Effector memory CD8-positive, alpha-beta T cell (primary cell): Measurements from ENCODE around the gene CLDN9.

Source experiments
- ATAC-seq: fragments of 150-1000 bp; cut with Tn5 transposase; replicated peaks from 2 replicates; pipeline ENCODE4 v1.10.0; 2021; ENCODE audit warnings: mild to moderate bottlenecking, moderate library complexity
- DNase-seq, 3 experiments: peaks; one replicate each; pipeline ENCODE4 v3.0.0; 2021
- H3K27ac Mint-ChIP-seq, 2 donors: one replicate each; pipeline ENCODE4 v1.8.0; 2022; ENCODE audit warnings: mild to moderate bottlenecking in 2 of 2, mixed read lengths in 2 of 2, moderate library complexity in 2 of 2
- H3K27me3 Mint-ChIP-seq, 2 donors: one replicate each; pipeline ENCODE4 v1.8.0; 2022; ENCODE audit warnings: mixed read lengths in 2 of 2
- H3K36me3 Mint-ChIP-seq: one replicate; pipeline ENCODE4 v1.8.0; 2022; ENCODE audit warnings: mild to moderate bottlenecking, moderate library complexity, mixed read lengths; ENCODE audit not compliant: insufficient read depth
- H3K4me1 Mint-ChIP-seq, 2 donors: one replicate each; pipeline ENCODE4 v1.8.0; 2022; ENCODE audit warnings: low read depth in 2 of 2, mixed read lengths in 2 of 2
- H3K4me3 Mint-ChIP-seq, 2 donors: one replicate each; pipeline ENCODE4 v1.8.0; 2022; ENCODE audit warnings: mild to moderate bottlenecking in 2 of 2, mixed read lengths in 2 of 2, moderate library complexity in 2 of 2
- H3K9me3 Mint-ChIP-seq, 2 donors: one replicate each; pipeline ENCODE4 v1.8.0; 2022; ENCODE audit warnings: mixed read lengths in 2 of 2

CLDN9 gene

DNA sequence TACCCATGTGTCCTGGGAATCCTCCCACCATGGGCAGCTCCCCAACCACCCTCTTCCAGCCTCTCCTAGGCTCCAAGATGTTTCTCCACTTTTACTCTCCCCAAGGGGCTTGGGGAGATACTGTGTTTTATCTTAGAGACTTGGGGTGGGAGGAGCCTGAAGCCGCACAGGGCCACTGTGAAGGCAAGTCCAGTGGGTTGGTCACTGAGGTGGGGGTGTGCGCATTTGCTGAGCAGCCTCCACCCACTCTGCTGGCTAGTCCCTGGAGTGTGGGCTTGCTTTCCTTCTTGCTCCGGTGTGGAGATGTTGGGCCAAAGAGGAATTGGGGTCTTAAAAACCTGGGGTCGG lies 4.1 kb upstream of the CLDN9 start:
- Mint-ChIP-seq H3K4me1 (peaks cover 14 to 27% of the 10 kb centered on the region in 2 donors), H3K9me3 (no peaks in the 10 kb centered on the region), H3K27ac (peak overlapping the region in 1 of 2 donors; percentile 55), H3K27me3 (peaks cover 0 to 32% of the 10 kb centered on the region in 2 donors), H3K4me3 (peak overlapping the region; percentile 59 to 80), H3K36me3 (peaks cover 3% of the 10 kb centered on the region)
- ATAC-seq (no peak), DNase-seq (no peak)

DNA sequence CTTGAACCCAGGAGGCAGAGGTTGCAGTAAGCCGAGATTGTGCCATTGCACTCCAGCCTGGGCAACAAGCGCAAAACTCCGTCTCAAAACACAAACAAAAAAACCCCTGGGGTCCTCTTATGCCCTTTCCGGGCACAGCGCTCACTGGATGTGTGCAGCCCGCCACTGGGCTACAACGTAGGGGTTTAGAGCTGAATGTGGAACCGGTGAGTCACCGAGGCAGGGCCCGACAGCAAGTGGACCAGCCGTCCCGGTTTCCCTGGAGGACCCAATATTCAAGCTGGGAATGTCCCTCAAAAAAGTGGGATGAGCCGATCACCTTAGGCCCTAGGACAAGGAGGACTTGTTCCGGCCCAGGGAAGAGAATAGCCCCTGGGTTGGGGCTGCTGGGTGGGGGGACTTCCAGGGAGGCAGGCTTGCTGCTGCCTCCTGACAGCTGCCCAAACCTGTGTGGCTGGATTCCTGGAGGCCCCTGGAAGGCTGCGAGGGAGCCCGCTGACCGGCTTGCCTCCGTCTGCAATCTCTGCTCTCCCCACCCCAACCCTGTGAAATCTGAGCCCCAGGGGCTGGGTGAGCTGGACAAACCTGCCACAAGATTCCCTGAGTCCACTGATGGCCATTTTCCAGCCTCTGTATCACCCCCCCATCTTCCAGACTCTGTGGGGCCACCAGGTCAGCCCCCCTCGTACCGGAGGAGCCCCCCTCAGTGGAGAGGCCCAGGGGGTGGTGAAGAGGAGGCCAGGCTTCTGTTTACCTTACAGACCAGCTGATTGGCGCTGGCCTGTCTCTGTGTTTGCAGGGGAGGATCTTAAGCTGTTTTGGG lies 2.9 kb upstream of the CLDN9 start:
- H3K36me3 Mint-ChIP-seq: peaks cover 4% of the 10 kb centered on the region
- H3K27me3 Mint-ChIP-seq: peaks cover 0 to 42% of the 10 kb centered on the region in 2 donors
- no peak overlapping the region for H3K27ac Mint-ChIP-seq
- no peak overlapping the region for H3K4me3 Mint-ChIP-seq
- no peak for ATAC-seq
- H3K4me1 Mint-ChIP-seq: peaks cover 14 to 23% of the 10 kb centered on the region in 2 donors
- no peaks in the 10 kb centered on the region for H3K9me3 Mint-ChIP-seq
- DNase-seq: no peak

DNA sequence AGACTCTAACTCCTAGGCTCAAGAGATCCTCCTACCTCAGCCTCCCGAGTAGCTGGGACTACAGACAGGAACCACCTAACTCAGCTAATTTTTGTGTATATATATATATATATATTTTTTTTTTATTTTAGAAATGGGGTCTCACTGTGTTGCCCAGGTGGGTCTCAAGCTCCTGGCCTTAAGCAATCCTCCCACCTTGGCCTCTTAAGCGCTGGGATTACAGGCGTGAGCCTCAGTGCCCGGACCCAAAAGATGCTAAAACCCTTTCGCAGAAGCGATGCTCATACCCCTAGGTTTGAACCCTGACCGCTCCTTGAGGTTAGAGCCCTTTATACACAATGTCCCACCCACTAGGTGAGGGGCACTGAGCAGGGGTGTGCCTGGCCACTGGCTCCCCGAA lies 2.2 kb upstream of the CLDN9 start:
- Mint-ChIP-seq H3K4me1 (peaks cover 14 to 20% of the 10 kb centered on the region in 2 donors), H3K36me3 (peaks cover 4% of the 10 kb centered on the region), H3K27me3 (peaks cover 0 to 42% of the 10 kb centered on the region in 2 donors), H3K9me3 (no peaks in the 10 kb centered on the region), H3K4me3 (no peak overlapping the region), H3K27ac (no peak overlapping the region)
- no peak for ATAC-seq
- no peak for DNase-seq

DNA sequence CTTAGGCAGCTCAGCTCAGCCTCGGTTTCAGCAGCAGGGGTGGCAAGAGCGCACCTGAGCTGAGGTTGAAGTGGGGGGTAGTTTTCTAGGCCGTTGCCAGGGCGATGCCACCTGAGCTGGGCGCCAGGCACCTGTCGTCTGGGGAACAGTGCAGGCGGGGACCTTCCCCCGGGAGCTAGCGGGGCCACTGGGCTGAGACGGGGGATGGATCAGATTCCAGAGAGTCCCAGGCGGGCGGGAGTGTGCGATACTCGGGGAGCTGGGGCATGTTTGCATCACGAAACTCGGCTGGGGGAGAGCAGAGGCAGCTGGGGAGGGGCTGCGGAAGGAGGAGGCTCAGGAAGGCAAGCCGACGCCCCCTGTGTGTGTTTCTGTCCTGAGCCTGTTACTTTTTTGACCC lies 477 bp upstream of the CLDN9 start:
- peaks cover 4% of the 10 kb centered on the region for H3K36me3 Mint-ChIP-seq
- H3K27ac Mint-ChIP-seq: no peak overlapping the region
- peaks cover 13 to 16% of the 10 kb centered on the region in 2 donors for H3K4me1 Mint-ChIP-seq
- H3K4me3 Mint-ChIP-seq: no peak overlapping the region
- H3K9me3 Mint-ChIP-seq: no peaks in the 10 kb centered on the region
- DNase-seq (no peak), ATAC-seq (no peak)
- H3K27me3 Mint-ChIP-seq: peaks cover 0 to 33% of the 10 kb centered on the region in 2 donors

DNA sequence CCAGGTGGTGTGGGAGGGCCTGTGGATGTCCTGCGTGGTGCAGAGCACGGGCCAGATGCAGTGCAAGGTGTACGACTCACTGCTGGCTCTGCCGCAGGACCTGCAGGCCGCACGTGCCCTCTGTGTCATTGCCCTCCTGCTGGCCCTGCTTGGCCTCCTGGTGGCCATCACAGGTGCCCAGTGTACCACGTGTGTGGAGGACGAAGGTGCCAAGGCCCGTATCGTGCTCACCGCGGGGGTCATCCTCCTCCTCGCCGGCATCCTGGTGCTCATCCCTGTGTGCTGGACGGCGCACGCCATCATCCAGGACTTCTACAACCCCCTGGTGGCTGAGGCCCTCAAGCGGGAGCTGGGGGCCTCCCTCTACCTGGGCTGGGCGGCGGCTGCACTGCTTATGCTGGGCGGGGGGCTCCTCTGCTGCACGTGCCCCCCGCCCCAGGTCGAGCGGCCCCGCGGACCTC lies 798 bp downstream of the CLDN9 start:
- H3K27me3 Mint-ChIP-seq: peaks cover 0 to 24% of the 10 kb centered on the region in 2 donors
- no peak for ATAC-seq

DNA sequence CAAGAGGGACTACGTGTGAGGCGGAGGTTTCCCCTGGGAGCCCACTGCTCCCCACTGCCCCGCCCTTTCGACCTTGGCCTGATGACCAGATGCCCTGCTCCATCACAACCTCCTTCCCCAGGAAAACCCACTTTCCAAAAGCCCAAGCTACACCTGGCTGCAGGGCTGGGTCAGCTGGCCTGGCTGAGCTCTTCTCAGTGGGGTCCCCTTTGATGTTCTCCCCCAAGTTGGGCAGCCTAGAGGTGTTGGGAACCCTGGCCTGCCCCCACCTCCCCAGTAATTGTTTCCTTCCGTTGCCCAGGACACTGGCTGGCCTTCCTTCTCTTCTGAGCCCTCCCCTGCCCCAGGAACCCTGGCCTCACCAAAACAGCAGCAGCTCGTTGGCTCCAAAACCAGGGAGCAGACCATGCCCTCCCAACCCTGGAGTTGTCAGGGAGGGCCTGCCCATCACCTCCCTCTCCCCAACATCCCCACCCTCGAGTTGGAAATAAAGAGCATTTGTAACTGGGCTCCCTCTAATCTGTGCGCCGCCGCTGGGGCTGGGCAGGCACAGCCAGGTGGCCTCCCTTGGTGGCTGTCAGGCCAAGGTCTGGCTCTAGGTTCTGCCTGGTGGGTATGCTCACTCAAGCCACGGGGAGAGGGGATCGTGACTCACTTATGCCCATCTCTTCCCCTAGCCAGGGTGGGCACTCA lies 1.4 kb downstream of the CLDN9 start:
- H3K4me3 Mint-ChIP-seq: no peak overlapping the region
- no peak overlapping the region for H3K27ac Mint-ChIP-seq
- H3K27me3 Mint-ChIP-seq: peaks cover 0 to 24% of the 10 kb centered on the region in 2 donors
- peaks cover 0 to 2% of the 10 kb centered on the region in 2 donors for H3K4me1 Mint-ChIP-seq
- peaks cover 4% of the 10 kb centered on the region for H3K36me3 Mint-ChIP-seq
- no peak for DNase-seq
- H3K9me3 Mint-ChIP-seq: no peaks in the 10 kb centered on the region
- ATAC-seq: no peak

More for the DNA sequence above, 798 bp downstream of the CLDN9 start:
- H3K9me3 Mint-ChIP-seq: no peaks in the 10 kb centered on the region
- peaks cover 4% of the 10 kb centered on the region for H3K36me3 Mint-ChIP-seq
- no peak overlapping the region for H3K4me3 Mint-ChIP-seq
- peaks cover under 1 to 5% of the 10 kb centered on the region in 2 donors for H3K4me1 Mint-ChIP-seq
- no peak for DNase-seq
- H3K27ac Mint-ChIP-seq: no peak overlapping the region

DNA sequence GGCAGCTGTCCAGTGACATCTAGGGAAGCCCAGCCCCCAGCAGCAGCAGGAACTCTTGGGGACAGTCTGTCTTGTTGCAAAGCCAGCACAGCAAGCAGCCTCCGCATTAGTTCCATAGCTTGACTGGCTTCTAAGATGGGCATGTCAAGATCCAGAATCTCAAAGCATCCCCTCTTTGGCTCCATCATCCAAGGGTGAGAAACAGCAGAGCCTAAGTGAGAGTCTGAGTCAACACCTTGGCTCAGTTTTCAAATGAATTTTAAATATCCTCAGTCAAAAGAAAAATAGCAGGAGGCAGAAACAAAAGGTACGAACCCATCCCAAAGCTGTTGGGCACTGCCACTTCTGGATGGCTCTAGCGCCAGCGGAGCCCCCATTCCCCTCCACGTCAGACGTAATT lies 2.2 kb downstream of the CLDN9 start:
- no peak for DNase-seq
- Mint-ChIP-seq H3K4me1 (peaks cover 2 to 7% of the 10 kb centered on the region in 2 donors), H3K27me3 (peaks cover 0 to 24% of the 10 kb centered on the region in 2 donors), H3K36me3 (peaks cover 4% of the 10 kb centered on the region), H3K27ac (no peak overlapping the region), H3K9me3 (no peaks in the 10 kb centered on the region), H3K4me3 (no peak overlapping the region)
- ATAC-seq: no peak

DNA sequence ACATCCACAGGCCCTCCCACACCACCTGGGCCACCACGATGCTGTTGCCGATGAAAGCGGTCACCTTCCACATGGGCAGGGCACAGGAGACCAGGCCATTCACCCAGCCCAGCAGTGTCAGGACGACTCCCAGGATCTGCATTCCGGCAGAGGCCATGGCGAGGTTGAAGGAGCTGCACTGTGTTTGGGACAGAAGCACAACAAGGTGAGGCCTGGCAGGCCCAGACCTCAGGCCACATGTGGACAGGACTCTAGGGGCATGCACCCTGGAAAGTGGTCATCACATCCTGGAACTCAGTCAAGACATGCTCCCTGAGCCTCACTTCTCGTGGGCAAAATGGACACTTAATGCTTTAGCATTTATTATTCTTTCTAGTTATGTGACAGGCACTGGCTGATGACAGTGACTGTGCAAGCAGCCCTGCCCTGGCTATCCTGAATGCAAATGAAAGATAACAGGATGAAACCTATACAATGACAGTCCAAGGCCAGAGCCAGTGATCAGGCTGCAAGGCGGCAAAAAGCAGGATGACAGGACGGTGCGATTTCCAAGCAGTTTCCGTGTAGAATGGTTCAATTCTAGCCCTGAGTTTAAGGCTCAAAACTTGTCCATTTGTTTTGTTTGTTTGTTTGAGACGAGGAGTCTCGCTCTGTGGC lies 3.3 kb downstream of the CLDN9 start:
- Mint-ChIP-seq H3K27me3 (peaks cover 0 to 24% of the 10 kb centered on the region in 2 donors), H3K27ac (no peak overlapping the region)

DNA sequence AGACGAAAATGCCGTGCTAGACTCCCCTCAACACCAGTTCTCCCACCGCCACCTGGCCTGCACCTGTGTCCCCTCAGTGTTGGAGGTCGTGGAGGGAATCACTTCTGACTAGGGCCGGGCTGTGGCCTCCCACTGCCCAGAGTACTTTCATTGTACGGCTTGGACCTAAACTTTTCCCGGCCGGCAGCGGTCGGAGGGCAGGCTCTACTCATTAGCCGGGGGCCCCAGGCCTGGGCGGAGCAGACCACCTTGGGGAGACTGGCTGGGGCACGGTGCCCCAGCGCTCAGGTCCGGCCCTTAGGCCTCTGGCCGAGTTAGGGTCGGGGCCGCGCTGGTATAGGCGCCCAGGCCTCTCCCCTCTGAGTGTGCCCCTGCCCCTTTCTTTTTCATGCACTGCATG lies 4.6 kb downstream of the CLDN9 start:
- Mint-ChIP-seq H3K27me3 (peaks cover 0 to 18% of the 10 kb centered on the region in 2 donors), H3K9me3 (no peaks in the 10 kb centered on the region), H3K36me3 (peaks cover 8% of the 10 kb centered on the region), H3K27ac (no peak overlapping the region), H3K4me1 (peaks cover 23 to 26% of the 10 kb centered on the region in 2 donors), H3K4me3 (no peak overlapping the region)
- no peak for DNase-seq
- ATAC-seq: no peak

More for the DNA sequence above, 3.3 kb downstream of the CLDN9 start:
- DNase-seq: no peak
- ATAC-seq: no peak
- H3K4me3 Mint-ChIP-seq: no peak overlapping the region
- H3K4me1 Mint-ChIP-seq: peaks cover 10 to 13% of the 10 kb centered on the region in 2 donors
- H3K9me3 Mint-ChIP-seq: no peaks in the 10 kb centered on the region
- peaks cover 4% of the 10 kb centered on the region for H3K36me3 Mint-ChIP-seq

DNA sequence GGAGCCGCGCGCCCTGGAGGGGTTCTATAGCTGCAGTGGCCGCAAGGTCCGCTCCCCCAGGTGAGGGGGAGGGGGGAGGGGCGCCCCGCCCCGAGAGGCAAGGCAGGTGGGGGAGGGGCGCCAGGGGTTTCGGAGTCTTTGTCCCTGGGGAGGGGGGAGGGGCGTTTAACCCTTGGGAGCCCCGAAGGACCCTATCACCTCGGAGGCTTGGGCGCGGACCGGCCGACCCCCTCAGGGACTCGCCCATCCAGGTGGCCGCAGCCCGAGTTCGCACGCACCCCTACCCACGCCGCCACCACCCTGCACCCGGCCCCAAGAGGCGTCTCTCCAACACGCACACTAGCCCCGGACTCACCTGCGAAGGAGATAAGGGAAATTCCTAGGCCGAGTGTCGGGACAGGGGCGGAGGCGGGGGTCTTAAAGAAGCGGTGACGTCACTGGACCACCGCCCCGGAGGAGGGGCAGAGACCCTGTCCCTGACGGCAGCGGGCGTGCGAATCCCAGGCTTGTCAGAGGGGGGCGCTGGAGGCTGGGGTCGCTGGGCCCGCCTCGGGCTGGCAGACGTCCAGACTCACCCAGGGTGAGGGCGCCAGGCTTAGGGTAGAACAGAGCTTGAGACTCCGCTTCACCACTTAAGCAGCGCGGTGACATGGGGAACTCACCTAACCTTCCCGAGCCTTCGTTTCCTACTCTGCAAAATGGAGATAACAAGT lies 5.2 kb downstream of the CLDN9 start, which contains the start of gene CLDN6:
Gene CLDN6 (minus strand): TSS at position 390 of the 713 bp plus-strand sequence. CDS start 2,162 bp downstream, outside the sequence.
- Mint-ChIP-seq H3K9me3 (no peaks in the 10 kb centered on the region), H3K4me3 (peak within 1 kb of the TSS in 1 of 2 donors; percentile 52), H3K4me1 (peaks cover 29 to 32% of the 10 kb centered on the region in 2 donors), H3K36me3 (peaks cover 8% of the 10 kb centered on the region), H3K27ac (peak within 1 kb of the TSS in 1 of 2 donors; percentile 25), H3K27me3 (peaks cover 0 to 12% of the 10 kb centered on the region in 2 donors)
- no peak for ATAC-seq
- DNase-seq: no peak

DNA sequence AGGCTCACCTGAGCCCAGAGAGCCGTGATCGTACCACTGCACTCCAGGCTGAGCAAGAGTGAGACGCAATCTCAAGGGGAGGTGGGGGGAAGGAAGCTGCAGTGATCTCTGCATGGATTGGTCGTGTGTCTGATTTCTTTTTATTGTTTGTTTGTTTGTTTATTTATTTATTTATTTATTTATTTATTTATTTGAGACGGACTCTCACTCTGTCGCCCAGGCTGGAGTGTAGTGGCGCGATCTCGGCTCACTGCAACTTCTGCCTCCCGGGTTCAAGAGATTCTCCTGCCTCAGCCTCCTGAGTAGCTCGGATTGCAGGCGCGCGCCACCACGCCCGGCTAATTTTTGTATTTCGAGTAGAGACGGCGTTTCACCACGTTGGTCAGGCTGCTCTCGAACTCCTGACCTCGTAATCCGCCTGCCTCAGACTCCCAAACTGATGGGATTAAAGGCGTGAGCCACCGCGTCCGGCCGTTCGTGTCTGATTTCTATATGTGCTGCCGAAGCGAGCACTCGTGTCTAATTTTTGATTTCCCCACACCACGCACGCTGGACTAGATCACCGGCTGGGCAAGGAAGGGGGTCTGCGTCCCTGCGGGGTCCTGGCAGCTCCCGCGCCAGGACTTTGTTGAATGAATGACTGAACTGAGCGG lies 7.0 kb downstream of the CLDN9 start:
- Mint-ChIP-seq H3K27me3 (no peaks in the 10 kb centered on the region), H3K36me3 (peaks cover 15% of the 10 kb centered on the region), H3K9me3 (no peaks in the 10 kb centered on the region), H3K27ac (peak overlapping the region in 1 of 2 donors; percentile 93), H3K4me1 (peaks cover 41 to 43% of the 10 kb centered on the region in 2 donors), H3K4me3 (peak overlapping the region; percentile 81 to 85)
- no peak for DNase-seq
- no peak for ATAC-seq

DNA sequence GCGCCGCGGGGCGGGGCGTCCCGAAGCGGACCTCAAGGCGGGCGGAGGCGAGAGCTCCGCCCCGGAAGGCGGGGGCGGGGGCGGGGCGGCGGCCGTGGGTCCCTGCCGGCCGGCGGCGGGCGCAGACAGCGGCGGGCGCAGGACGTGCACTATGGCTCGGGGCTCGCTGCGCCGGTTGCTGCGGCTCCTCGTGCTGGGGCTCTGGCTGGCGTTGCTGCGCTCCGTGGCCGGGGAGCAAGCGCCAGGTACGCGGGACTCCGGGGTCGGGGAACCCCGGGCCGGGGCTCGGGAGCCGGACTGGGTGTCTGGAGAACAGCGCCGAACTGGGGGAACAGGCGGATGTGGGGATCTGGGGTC lies 7.5 kb downstream of the CLDN9 start, which contains the start of gene TNFRSF12A:
Gene TNFRSF12A (plus strand): TSS at position 122 of the 357 bp plus-strand sequence. CDS start 30 bp downstream, at position 152.
- no peaks in the 10 kb centered on the region for H3K9me3 Mint-ChIP-seq
- DNase-seq (peak; percentile 50 to 52 (median 51)), ATAC-seq (peak; percentile 35)
- peak within 1 kb of the TSS; percentile 81 to 85 for H3K4me3 Mint-ChIP-seq
- H3K4me1 Mint-ChIP-seq: peaks cover 41 to 44% of the 10 kb centered on the region in 2 donors
- H3K27me3 Mint-ChIP-seq: no peaks in the 10 kb centered on the region
- peaks cover 19% of the 10 kb centered on the region for H3K36me3 Mint-ChIP-seq
- peak within 1 kb of the TSS; percentile 85 to 93 for H3K27ac Mint-ChIP-seq
